HepG2 (cell line): Measurements from ENCODE around the gene TLE2. TPM values are rescaled to one million over a fixed set of nuclear protein-coding genes. Genes with fewer than 3 reads are reported as not detected.

ENCODE experiments used
- ATAC-seq: fragments of 200-7000 bp; cut with Tn5 transposase; 3 replicates; pipeline ENCODE4 v1.9.1; 2020; ENCODE audit warnings: mild to moderate bottlenecking, moderate library complexity
- BruUV-seq: library from RNA; stranded (reverse); fragments of 400-500 nt; replicated peaks from 2 replicates; lab custom pipeline; 2021; lab: Mats Ljungman, UMichigan
- CTCF ChIA-PET: fragments of 300-600 bp; formaldehyde crosslinking; extraction: SDS; loops from one replicate; lab custom pipeline; 2021; ENCODE audit warnings: low total read pairs, inconsistent platforms, low intra/inter-chr PET ratio; lab: Yijun Ruan, JAX
- POLR2A ChIA-PET: fragments of 350-600 bp; sonication (Branson Sonifier 250); formaldehyde crosslinking; loops from one replicate; lab custom pipeline; 2020; ENCODE audit warnings: antibody characterized with exemption, inconsistent platforms; lab: Yijun Ruan, JAX
- DNase-seq: peaks from one replicate; pipeline ENCODE4 v3.0.0-alpha.2; 2015; ENCODE audit warnings: low spot score
- FAIRE-seq: peaks from 3 replicates; lab custom pipeline; 2011; peaks lifted over from hg19 to GRCh38; lab: Jason Lieb, UNC
- H2AFZ ChIP-seq: one replicate; pipeline ENCODE4 v1.6.1; 2011; ENCODE audit warnings: low read length, inconsistent platforms
- H3K27ac ChIP-seq: fragments of 300-600 bp; 3 replicates; pipeline ENCODE4 v1.8.0; 2011; ENCODE audit warnings: mixed run types, mild to moderate bottlenecking, mixed read lengths, low read length, inconsistent platforms; ENCODE audit not compliant: insufficient read depth; ENCODE audit errors: extremely low read length
- H3K27me3 ChIP-seq, 2 experiments: fragments of 200-600 bp in 1 of 2; 2 replicates in 1 of 2; 3 replicates in 1 of 2; pipeline versions ENCODE4 v1.6.0 to v1.8.0; 2011; ENCODE audit warnings: low read length in 2 of 2, mild to moderate bottlenecking in 2 of 2, moderate library complexity in 2 of 2, inconsistent platforms in 1 of 2; ENCODE audit not compliant: insufficient read depth in 2 of 2, control insufficient read depth in 1 of 2
- H3K36me3 ChIP-seq, 2 experiments: fragments of 200-600 bp in 1 of 2; replicated peaks in 1 of 2; 2 replicates in 1 of 2; 3 replicates in 1 of 2; pipeline versions ENCODE4 v1.5.1 to v1.8.0; 2011; ENCODE audit warnings: low read length in 2 of 2, inconsistent platforms in 1 of 2; ENCODE audit not compliant: insufficient read depth in 2 of 2, control insufficient read depth in 1 of 2
- H3K4me1 ChIP-seq: 2 replicates; pipeline ENCODE4 v1.5.1; 2012; ENCODE audit warnings: low read length, inconsistent platforms; ENCODE audit not compliant: insufficient read depth
- H3K4me2 ChIP-seq: 2 replicates; pipeline ENCODE4 v1.6.0; 2011; ENCODE audit warnings: low read depth, low read length, inconsistent platforms
- H3K4me3 ChIP-seq, 3 experiments: fragments of 200-600 bp in 1 of 3; sonication (generic), shearing (Covaris generic) in 1 of 3; replicated peaks in 1 of 3; 2 replicates each; pipeline ENCODE4 v1.5.1; 2011 to 2016; ENCODE audit warnings: low read length in 3 of 3, inconsistent platforms in 2 of 3, low read depth in 2 of 3, mild to moderate bottlenecking in 2 of 3, control low read depth in 1 of 3, mixed read lengths in 1 of 3; ENCODE audit not compliant: insufficient read depth in 1 of 3
- H3K79me2 ChIP-seq: one replicate; pipeline ENCODE4 v1.6.1; 2011; ENCODE audit warnings: low read length, inconsistent platforms; ENCODE audit not compliant: insufficient read depth
- H3K9ac ChIP-seq: 2 replicates; pipeline ENCODE4 v1.6.0; 2011; ENCODE audit warnings: mild to moderate bottlenecking, low read depth, low read length, inconsistent platforms; ENCODE audit not compliant: insufficient read depth
- H3K9me3 ChIP-seq: 2 replicates; pipeline ENCODE4 v1.5.1; 2012; ENCODE audit warnings: mild to moderate bottlenecking, low read length
- H4K20me1 ChIP-seq: 2 replicates; pipeline ENCODE4 v1.6.0; 2011; ENCODE audit warnings: inconsistent platforms, mild to moderate bottlenecking, low read length, moderate library complexity; ENCODE audit not compliant: insufficient read depth
- FOXK2 ChIP-seq: fragments of 450-650 bp; IDR thresholded peaks from 2 replicates; pipeline ENCODE4 v1.6.1; 2016
- KLF16 ChIP-seq, 2 experiments: sonication (generic) in 1 of 2; formaldehyde crosslinking in 1 of 2; IDR thresholded peaks; 2 replicates each; pipeline versions ENCODE4 v1.6.1 to v1.8.0; 2016 to 2023; ENCODE audit warnings: missing genetic modification reagents in 2 of 2, missing compliant biosample characterization in 1 of 2
- MAFG ChIP-seq: sonication (generic); formaldehyde crosslinking; IDR thresholded peaks from 2 replicates; pipeline ENCODE4 v1.5.1; 2020; ENCODE audit warnings: mild to moderate bottlenecking, missing genetic modification reagents
- NONO ChIP-seq, 2 experiments: fragments of 450-650 bp in 1 of 2; sonication (generic) in 1 of 2; formaldehyde crosslinking in 1 of 2; IDR thresholded peaks in 1 of 2; conservative IDR thresholded peaks in 1 of 2; 2 replicates each; pipeline versions ENCODE4 v1.6.1 to v1.8.0; 2017 to 2022; ENCODE audit warnings: mild to moderate bottlenecking in 1 of 2, missing genetic modification reagents in 1 of 2, moderate library complexity in 1 of 2
- RAD21 ChIP-seq: fragments of 450-650 bp; formaldehyde crosslinking; IDR thresholded peaks from 2 replicates; pipeline ENCODE4 v1.5.0; 2020; ENCODE audit warnings: mild to moderate bottlenecking
- SMAD9 ChIP-seq: sonication (generic); formaldehyde crosslinking; IDR thresholded peaks from 2 replicates; pipeline ENCODE4 v1.5.1; 2020; ENCODE audit warnings: mild to moderate bottlenecking, missing genetic modification reagents
- STAG1 ChIP-seq: sonication (generic); formaldehyde crosslinking; IDR thresholded peaks from 2 replicates; pipeline ENCODE4 v1.4.0; 2020; ENCODE audit warnings: missing genetic modification reagents
- ZFP90 ChIP-seq: sonication (generic); formaldehyde crosslinking; IDR thresholded peaks from 2 replicates; pipeline ENCODE4 v1.8.0; 2022; ENCODE audit warnings: missing genetic modification reagents, mild to moderate bottlenecking, inconsistent platforms, borderline replicate concordance
- ZNF121 ChIP-seq: sonication (generic); formaldehyde crosslinking; IDR thresholded peaks from 2 replicates; pipeline ENCODE4 v1.5.0; 2020; ENCODE audit warnings: mild to moderate bottlenecking, missing genetic modification reagents
- WGBS: methylation state at CpG from one replicate; pipeline ENCODE4 v1.1.6; 2017; ENCODE audit warnings: low lambda C conversion rate; 5-methylcytosine and 5-hydroxymethylcytosine counted together
- in situ Hi-C: cut with HindIII; loops from 2 replicates; pipeline ENCODE4 v1.10.0; 2017; ENCODE audit warnings: low pct_unique_long_range_greater_than_20kb; ENCODE audit not compliant: extremely low pct_ligation_motif_present
- intact Hi-C: fragments of 100-400 bp; cut with micrococcal nuclease; formaldehyde crosslinking; loops from one replicate; pipeline ENCODE4 v1.10.0; 2022; ENCODE audit not compliant: unreplicated experiment
- polyA plus RNA-seq, 8 experiments: library from polyadenylated mRNA; depleted of rRNA in 3 of 8; stranded (reverse) in 7 of 8; unstranded in 1 of 8; fragments of >200 nt; fragmentation: Illumina TruSeq in 4 of 8; extraction: Trizol in 4 of 8; gene quantifications; 2 replicates each; pipeline versions ENCODE4 v1.2.1 to v1.2.3, GENCODE V29; 2011 to 2016; ENCODE audit warnings: low read depth in 4 of 8, missing spikeins in 1 of 8, mixed read lengths in 1 of 8; ENCODE audit not compliant: insufficient read depth in 1 of 8
- total RNA-seq, 5 experiments: library from RNA; depleted of rRNA; stranded (reverse); fragments of >200 nt; fragmentation: Illumina TruSeq; extraction: Trizol; gene quantifications; 2 replicates each; pipeline ENCODE4 v1.2.3, GENCODE V29; 2016; ENCODE audit warnings: low read depth in 1 of 5
- TF ChIP-seq, protein P1 (sequence below): IDR thresholded peaks from 2 replicates; pipeline ENCODE4 v1.6.1; 2016; ENCODE audit warnings: mild to moderate bottlenecking, missing biosample characterization, missing genetic modification reagents
- TF ChIP-seq, protein P2 (sequence below): sonication (generic); formaldehyde crosslinking; IDR thresholded peaks from 2 replicates; pipeline ENCODE4 v1.4.0; 2020; ENCODE audit warnings: mild to moderate bottlenecking, low read depth, missing genetic modification reagents
- TF ChIP-seq, protein P3 (sequence below): sonication (generic); formaldehyde crosslinking; conservative IDR thresholded peaks from 2 replicates; pipeline ENCODE4 v1.8.0; 2022; ENCODE audit warnings: mild to moderate bottlenecking, moderate library complexity, missing genetic modification reagents

TLE2 gene
- total and polyA plus RNA-seq, 2 of the 13 experiments (the other 11 are each of a cell fraction or from before 2014, with no cell fraction given): 0.07 to 0.81 TPM

DNA sequence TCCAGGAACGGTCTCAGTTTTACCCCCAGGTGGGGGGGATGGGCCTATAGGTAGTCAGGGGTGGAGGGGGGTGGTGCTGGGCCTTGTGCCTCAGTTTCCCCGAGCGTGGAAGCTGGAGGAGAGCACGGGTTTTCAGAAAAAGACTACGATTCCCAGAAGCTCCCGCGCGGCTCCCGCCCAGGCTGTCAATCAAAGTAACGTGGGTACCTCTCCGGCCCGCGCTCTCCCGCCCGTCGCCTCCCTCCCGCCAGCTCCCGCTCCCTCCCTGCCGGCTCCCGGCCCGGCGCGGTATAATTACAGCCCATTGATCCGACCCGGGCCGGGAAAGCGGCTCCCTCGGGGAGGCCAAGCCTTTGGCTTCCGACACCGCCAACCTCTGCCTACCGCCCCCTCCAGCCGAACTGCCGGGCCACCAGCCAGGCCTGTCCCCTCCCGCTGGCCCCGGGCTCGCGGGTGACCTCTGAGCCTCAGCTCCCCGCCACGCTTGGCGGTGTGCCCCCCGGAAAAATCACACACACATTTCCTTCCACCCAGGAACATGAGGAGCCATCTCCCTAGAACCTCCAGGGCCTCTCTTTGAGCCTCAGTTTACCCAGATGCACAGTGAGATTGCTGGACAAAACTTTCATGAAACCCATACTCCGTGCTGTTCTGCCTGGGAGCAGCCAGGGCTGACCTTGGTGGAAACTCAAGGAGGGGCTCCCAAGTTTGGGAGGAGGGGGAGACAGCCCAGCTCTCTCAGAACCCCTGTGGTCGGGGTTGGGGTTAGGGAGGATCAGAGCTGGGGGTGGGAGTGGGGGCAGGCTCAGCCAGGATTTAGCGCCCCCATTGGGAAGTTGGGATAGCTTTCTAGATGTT is 7.3 kb upstream of the TLE2 start:
- BruUV-seq: no TSS peak
- intact Hi-C loops: no loop called here
- under 1% methylated on average over 24 of the region's 44 CpGs for WGBS
- FAIRE-seq (peak; percentile 55), ATAC-seq (peak; percentile 77), DNase-seq (peak; percentile 85)
- H3K27ac ChIP-seq: peak overlapping the region; percentile 85
- H2AFZ ChIP-seq: peak overlapping the region; percentile 82
- peak overlapping the region; percentile 76 for H3K4me2 ChIP-seq
- H3K79me2 ChIP-seq: no peaks in the 10 kb centered on the region
- in situ Hi-C loops: no loop called here
- no peaks in the 10 kb centered on the region for H3K9me3 ChIP-seq
- POLR2A ChIA-PET: interaction anchor here (0.6 to 3.0 kb wide), 19 partner anchors 11 to 1197 kb away, joined by 3 to 23 read pairs (median 4); partner anchors contain the start of genes DOHH, GADD45B, MRPL54 and TLE5
- H3K36me3 ChIP-seq: no peaks in the 10 kb centered on the region
- peaks cover 60% of the 10 kb centered on the region for H3K4me1 ChIP-seq
- H3K4me3 ChIP-seq: peak overlapping the region; percentile 73 to 82 (median 78)
- H4K20me1 ChIP-seq: no peaks in the 10 kb centered on the region
- peak overlapping the region; percentile 74 for H3K9ac ChIP-seq
- CTCF ChIA-PET: interaction anchor here (0.7 kb wide), 1 partner anchor 86 kb away, joined by 3 read pairs; no protein-coding TSS in a partner anchor
- H3K27me3 ChIP-seq: peaks cover 4 to 11% of the 10 kb centered on the region in 2 experiments; a peak in 2 of 5 replicates
- TF ChIP-seq, protein P1, sequence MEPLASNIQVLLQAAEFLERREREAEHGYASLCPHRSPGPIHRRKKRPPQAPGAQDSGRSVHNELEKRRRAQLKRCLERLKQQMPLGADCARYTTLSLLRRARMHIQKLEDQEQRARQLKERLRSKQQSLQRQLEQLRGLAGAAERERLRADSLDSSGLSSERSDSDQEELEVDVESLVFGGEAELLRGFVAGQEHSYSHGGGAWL (CRISPR knock-in tag): peak; percentile 57; the same call in 1 of the 2 replicates
- TF ChIP-seq RAD21 (CRISPR knock-in tag): peak; percentile 49
- no peak for TF ChIP-seq FOXK2
- peak in 1 of 2 experiments; percentile 57; a peak in 1 of 4 replicates for TF ChIP-seq KLF16 (CRISPR knock-in tag; IDR thresholded peaks at IDR 0.05)
- peak; percentile 39; the same call in 1 of the 2 replicates for TF ChIP-seq ZNF121 (CRISPR knock-in tag)
- no peak for TF ChIP-seq MAFG
- TF ChIP-seq SMAD9 (CRISPR knock-in tag): no peak
- TF ChIP-seq, protein P2, sequence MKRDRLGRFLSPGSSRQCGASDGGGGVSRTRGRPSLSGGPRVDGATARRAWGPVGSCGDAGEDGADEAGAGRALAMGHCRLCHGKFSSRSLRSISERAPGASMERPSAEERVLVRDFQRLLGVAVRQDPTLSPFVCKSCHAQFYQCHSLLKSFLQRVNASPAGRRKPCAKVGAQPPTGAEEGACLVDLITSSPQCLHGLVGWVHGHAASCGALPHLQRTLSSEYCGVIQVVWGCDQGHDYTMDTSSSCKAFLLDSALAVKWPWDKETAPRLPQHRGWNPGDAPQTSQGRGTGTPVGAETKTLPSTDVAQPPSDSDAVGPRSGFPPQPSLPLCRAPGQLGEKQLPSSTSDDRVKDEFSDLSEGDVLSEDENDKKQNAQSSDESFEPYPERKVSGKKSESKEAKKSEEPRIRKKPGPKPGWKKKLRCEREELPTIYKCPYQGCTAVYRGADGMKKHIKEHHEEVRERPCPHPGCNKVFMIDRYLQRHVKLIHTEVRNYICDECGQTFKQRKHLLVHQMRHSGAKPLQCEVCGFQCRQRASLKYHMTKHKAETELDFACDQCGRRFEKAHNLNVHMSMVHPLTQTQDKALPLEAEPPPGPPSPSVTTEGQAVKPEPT (CRISPR knock-in tag): peak; percentile 99
- TF ChIP-seq NONO (IDR thresholded peaks at IDR 0.05): no peak
- peak; percentile 75 for TF ChIP-seq NONO (CRISPR knock-in tag; conservative IDR thresholded peaks at IDR 0.05)
- peak; percentile 22 for TF ChIP-seq STAG1
- TF ChIP-seq ZFP90: peak; percentile 88; the same call in 1 of the 2 replicates
- TF ChIP-seq, protein P3, sequence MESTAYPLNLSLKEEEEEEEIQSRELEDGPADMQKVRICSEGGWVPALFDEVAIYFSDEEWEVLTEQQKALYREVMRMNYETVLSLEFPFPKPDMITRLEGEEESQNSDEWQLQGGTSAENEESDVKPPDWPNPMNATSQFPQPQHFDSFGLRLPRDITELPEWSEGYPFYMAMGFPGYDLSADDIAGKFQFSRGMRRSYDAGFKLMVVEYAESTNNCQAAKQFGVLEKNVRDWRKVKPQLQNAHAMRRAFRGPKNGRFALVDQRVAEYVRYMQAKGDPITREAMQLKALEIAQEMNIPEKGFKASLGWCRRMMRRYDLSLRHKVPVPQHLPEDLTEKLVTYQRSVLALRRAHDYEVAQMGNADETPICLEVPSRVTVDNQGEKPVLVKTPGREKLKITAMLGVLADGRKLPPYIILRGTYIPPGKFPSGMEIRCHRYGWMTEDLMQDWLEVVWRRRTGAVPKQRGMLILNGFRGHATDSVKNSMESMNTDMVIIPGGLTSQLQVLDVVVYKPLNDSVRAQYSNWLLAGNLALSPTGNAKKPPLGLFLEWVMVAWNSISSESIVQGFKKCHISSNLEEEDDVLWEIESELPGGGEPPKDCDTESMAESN: no peak
